ENCODE data around the gene ADM5.

The ADM5 gene

GRCh38 chr19:49645592-49645991 lies 43.8 kb upstream of the ADM5 start:
- DNase-seq (ENCODE audit: low spot score): no peak
- in situ Hi-C loops (cut with MboI; ENCODE audit: low sequenced_read_pairs, unreplicated experiment): no loop called here
- no peak for TF ChIP-seq CTCF (IDR thresholded peaks at IDR 0.05; ENCODE audit: borderline replicate concordance, control extremely low read depth, extremely low read depth, insufficient read depth, missing control alignments)

- no peak for DNase-seq (ENCODE audit: low spot score)
- TF ChIP-seq CTCF (IDR thresholded peaks at IDR 0.05; ENCODE audit: borderline replicate concordance, control extremely low read depth, extremely low read depth, insufficient read depth, missing control alignments): no peak
- in situ Hi-C loops (cut with MboI; ENCODE audit: low sequenced_read_pairs, unreplicated experiment): no loop called here
These were observed 43.4 kb upstream of the ADM5 start for GRCh38 chr19:49645995-49646394.

DNA sequence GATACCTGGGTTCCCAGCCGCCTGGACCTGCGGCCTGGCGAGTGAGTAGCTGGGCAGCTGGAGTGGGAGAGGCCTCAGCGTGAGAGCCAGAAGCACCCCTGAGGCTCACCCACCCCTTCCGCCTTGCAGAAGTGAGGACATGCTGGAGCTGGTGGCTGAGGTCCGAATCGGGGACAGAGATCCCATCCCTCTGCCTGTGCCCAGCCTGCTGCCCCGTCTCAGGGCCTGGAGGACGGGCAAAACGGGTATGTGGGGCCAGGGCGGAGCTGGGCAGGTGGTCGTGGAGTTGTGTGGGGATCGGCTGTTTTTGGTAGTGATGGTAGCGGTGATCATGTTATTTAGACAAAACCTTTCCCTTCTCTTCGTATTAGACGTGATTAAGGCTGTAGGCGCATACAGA lies 42.8 kb upstream of the ADM5 start:
- no peak for TF ChIP-seq CTCF (IDR thresholded peaks at IDR 0.05; ENCODE audit: borderline replicate concordance, control extremely low read depth, extremely low read depth, insufficient read depth, missing control alignments)
- no peak for DNase-seq (ENCODE audit: low spot score)
- in situ Hi-C loops (cut with MboI; ENCODE audit: low sequenced_read_pairs, unreplicated experiment): no loop called here

GRCh38 chr19:49651029-49651819 lies 38.2 kb upstream of the ADM5 start:
- TF ChIP-seq CTCF (IDR thresholded peaks at IDR 0.05; ENCODE audit: borderline replicate concordance, control extremely low read depth, extremely low read depth, insufficient read depth, missing control alignments): no peak
- in situ Hi-C loops (cut with MboI; ENCODE audit: low sequenced_read_pairs, unreplicated experiment): no loop called here
- no peak for DNase-seq (ENCODE audit: low spot score)

GRCh38 chr19:49651820-49652550 lies 37.4 kb upstream of the ADM5 start:
- TF ChIP-seq CTCF (IDR thresholded peaks at IDR 0.05; ENCODE audit: borderline replicate concordance, control extremely low read depth, extremely low read depth, insufficient read depth, missing control alignments): no peak
- in situ Hi-C loops (cut with MboI; ENCODE audit: low sequenced_read_pairs, unreplicated experiment): no loop called here
- no peak for DNase-seq (ENCODE audit: low spot score)

DNA sequence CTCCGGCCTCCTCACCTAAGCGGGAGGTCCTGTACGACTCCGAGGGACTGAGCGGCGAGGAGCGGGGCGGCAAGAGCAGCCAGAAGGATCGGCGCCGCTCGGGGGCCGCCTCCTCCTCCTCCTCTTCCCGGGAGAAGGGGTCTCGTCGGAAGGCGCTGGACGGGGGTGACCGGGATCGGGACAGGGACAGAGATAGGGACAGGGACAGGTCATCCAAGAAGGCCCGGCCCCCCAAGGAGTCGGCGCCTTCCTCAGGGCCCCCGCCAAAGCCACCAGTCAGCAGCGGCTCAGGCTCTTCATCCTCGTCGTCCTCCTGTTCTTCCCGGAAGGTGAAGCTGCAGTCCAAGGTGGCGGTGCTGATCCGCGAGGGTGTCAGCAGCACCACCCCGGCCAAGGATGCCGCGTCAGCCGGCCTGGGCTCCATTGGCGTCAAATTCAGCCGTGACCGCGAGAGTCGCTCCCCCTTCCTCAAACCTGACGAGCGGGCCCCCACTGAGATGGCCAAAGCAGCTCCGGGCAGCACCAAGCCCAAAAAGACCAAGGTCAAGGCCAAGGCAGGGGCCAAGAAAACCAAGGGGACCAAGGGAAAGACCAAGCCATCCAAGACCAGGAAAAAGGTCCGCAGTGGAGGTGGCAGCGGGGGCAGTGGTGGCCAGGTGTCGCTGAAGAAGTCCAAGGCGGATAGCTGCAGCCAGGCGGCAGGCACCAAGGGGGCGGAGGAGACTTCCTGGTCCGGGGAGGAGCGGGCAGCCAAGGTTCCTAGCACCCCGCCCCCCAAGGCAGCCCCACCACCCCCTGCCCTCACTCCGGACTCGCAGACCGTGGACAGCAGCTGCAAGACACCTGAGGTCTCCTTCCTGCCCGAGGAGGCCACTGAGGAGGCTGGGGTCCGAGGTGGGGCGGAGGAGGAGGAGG lies 36.6 kb upstream of the ADM5 start:
- no peak for TF ChIP-seq CTCF (IDR thresholded peaks at IDR 0.05; ENCODE audit: borderline replicate concordance, control extremely low read depth, extremely low read depth, insufficient read depth, missing control alignments)
- no peak for DNase-seq (ENCODE audit: low spot score)
- in situ Hi-C loops (cut with MboI; ENCODE audit: low sequenced_read_pairs, unreplicated experiment): no loop called here
